HFFc6 (cell line): ENCODE results near the gene RAPGEF5. TPM values are rescaled to one million over a fixed set of nuclear protein-coding genes. Genes with fewer than 3 reads are reported as not detected.

ENCODE experiments used
- DNase-seq: peaks from one replicate; pipeline ENCODE4 v3.0.0-alpha.2; 2018
- H3K27ac Mint-ChIP-seq: 2 replicates; pipeline ENCODE4 v1.8.0; 2020; ENCODE audit warnings: mild to moderate bottlenecking, mixed read lengths
- H3K27me3 Mint-ChIP-seq: 2 replicates; pipeline ENCODE4 v1.8.0; 2021; ENCODE audit warnings: mild to moderate bottlenecking, moderate library complexity, mixed read lengths; ENCODE audit not compliant: insufficient read depth
- H3K36me3 Mint-ChIP-seq: 2 replicates; pipeline ENCODE4 v1.8.0; 2021; ENCODE audit warnings: low read depth, mixed read lengths
- H3K4me1 Mint-ChIP-seq: 2 replicates; pipeline ENCODE4 v1.8.0; 2020; ENCODE audit warnings: low read depth, mixed read lengths
- H3K4me3 Mint-ChIP-seq: 2 replicates; pipeline ENCODE4 v1.8.0; 2020; ENCODE audit warnings: mild to moderate bottlenecking, moderate library complexity, mixed read lengths
- H3K9me3 Mint-ChIP-seq: 2 replicates; pipeline ENCODE4 v1.8.0; 2020; ENCODE audit warnings: mild to moderate bottlenecking, mixed read lengths
- total RNA-seq, 6 experiments: library from RNA; stranded (reverse); fragmentation: NEBNext Ultra II Directional; extraction: Animal tissue kit (Norgen Biotek cat#: 25700); gene quantifications; 2 replicates in 1 of 6; 3 replicates in 5 of 6; pipeline ENCODE4 v1.2.3, GENCODE V29; 2021
- TF ChIP-seq, protein P1 (sequence below): fragments of 200-600 bp; sonication (generic); IDR thresholded peaks from 2 replicates; pipeline ENCODE4 v1.5.0; 2021; ENCODE audit warnings: antibody characterized with exemption, mild to moderate bottlenecking

Gene RAPGEF5
- total RNA-seq, 6 experiments from 2014 or later: 0.33 to 2.4 (median 1.3) TPM

DNA sequence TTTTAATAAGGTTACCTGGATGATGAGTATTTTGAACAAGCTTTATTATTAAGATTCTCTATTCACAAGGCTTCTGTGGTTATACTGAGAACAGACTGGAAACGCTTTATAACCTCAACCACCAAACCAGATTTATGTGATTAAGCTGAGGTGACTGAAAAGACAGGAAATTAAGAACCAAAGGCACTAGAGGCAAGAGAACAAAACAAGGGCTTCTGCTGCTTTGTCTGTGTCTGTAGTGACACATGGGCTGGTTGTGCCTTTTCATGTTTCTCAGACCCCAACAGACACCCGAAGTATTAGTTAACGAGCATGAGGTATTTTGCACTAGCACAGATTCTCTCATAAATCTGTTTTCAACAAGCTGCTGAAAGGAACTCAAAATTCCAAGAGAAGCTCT lies 64.4 kb downstream of the RAPGEF5 start:
- TF ChIP-seq, protein P1, sequence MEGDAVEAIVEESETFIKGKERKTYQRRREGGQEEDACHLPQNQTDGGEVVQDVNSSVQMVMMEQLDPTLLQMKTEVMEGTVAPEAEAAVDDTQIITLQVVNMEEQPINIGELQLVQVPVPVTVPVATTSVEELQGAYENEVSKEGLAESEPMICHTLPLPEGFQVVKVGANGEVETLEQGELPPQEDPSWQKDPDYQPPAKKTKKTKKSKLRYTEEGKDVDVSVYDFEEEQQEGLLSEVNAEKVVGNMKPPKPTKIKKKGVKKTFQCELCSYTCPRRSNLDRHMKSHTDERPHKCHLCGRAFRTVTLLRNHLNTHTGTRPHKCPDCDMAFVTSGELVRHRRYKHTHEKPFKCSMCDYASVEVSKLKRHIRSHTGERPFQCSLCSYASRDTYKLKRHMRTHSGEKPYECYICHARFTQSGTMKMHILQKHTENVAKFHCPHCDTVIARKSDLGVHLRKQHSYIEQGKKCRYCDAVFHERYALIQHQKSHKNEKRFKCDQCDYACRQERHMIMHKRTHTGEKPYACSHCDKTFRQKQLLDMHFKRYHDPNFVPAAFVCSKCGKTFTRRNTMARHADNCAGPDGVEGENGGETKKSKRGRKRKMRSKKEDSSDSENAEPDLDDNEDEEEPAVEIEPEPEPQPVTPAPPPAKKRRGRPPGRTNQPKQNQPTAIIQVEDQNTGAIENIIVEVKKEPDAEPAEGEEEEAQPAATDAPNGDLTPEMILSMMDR: no peak
- peaks cover 9% of the 10 kb centered on the region for H3K4me1 Mint-ChIP-seq
- peaks cover 4% of the 10 kb centered on the region; the same call in 1 of the 2 replicates for H3K36me3 Mint-ChIP-seq
- no peak overlapping the region for H3K27ac Mint-ChIP-seq
- DNase-seq: no peak
- no peaks in the 10 kb centered on the region for H3K9me3 Mint-ChIP-seq
- peaks cover 8% of the 10 kb centered on the region for H3K27me3 Mint-ChIP-seq
- H3K4me3 Mint-ChIP-seq: no peak overlapping the region

DNA sequence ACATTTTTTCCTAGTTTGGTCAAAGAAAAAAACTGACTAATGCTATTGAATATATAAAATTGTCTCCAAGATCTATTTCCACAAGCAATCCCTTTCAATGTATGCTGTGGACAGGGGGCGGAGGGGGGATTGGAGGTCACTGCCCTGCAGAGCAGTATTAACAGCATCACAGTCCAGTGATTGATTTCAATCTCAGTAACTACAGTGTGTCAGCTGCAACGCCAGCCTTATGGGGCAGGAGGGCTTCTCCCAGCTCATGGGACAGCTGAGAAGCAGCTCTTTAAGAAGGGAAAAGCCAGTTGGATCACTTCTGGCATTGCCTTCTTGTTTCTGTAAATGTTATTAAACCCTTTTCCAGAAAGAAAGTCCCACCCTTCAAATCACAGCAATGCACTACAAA lies 65.0 kb downstream of the RAPGEF5 start:
- TF ChIP-seq, protein P1: no peak
- DNase-seq: no peak
- H3K9me3 Mint-ChIP-seq: no peaks in the 10 kb centered on the region

DNA sequence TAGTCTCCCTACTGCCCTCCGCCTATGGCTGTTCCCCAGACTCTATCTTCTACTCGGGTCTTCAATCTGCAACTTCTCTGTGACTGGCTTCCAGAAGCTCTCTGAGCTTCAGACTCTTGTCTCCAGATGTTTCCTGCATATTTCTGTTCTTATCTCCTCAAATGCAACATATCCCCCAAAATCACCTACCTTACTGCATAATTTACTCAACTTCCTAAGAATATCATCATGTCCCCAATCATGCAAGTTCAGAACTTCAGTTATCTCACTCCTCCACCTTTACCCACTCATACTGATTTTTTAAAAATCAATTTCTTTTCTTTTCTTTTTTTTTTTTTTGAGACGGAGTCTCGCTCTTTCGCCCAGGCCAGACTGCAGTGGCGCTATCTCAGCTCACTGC lies 68.8 kb downstream of the RAPGEF5 start:
- peaks cover 5% of the 10 kb centered on the region; the same call in 1 of the 2 replicates for H3K27me3 Mint-ChIP-seq
- no peak overlapping the region for H3K4me3 Mint-ChIP-seq
- H3K9me3 Mint-ChIP-seq: no peaks in the 10 kb centered on the region

More for the DNA sequence above, 65.0 kb downstream of the RAPGEF5 start:
- no peak overlapping the region for H3K4me3 Mint-ChIP-seq
- peaks cover 9% of the 10 kb centered on the region for H3K4me1 Mint-ChIP-seq
- peaks cover 4% of the 10 kb centered on the region; the same call in 1 of the 2 replicates for H3K36me3 Mint-ChIP-seq
- peaks cover 8% of the 10 kb centered on the region for H3K27me3 Mint-ChIP-seq
- H3K27ac Mint-ChIP-seq: no peak overlapping the region

DNA sequence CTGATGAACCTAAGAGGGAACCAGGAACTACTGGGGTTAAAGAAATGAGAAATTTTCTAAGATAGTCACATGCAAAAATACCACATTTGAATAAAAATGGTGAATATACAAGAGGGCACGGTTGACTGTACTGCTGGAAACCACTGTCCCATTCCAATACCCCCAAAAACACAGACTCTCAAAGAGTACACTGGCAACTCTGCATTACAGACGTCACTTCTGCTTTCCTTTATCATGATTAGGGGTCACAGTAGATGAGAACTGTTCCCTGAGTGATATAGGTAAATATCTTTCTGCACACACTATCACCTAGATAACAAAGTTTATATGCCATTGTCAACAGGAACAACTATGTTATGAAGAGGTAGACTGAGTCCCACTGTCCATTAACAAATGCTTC lies 69.5 kb downstream of the RAPGEF5 start:
- Mint-ChIP-seq H3K27ac (no peak overlapping the region), H3K36me3 (peaks cover 4% of the 10 kb centered on the region; the same call in 1 of the 2 replicates), H3K4me3 (no peak overlapping the region), H3K9me3 (no peaks in the 10 kb centered on the region), H3K4me1 (no peaks in the 10 kb centered on the region), H3K27me3 (peaks cover 5% of the 10 kb centered on the region; the same call in 1 of the 2 replicates)
- TF ChIP-seq, protein P1: no peak
- no peak for DNase-seq

More for the DNA sequence above, 68.8 kb downstream of the RAPGEF5 start:
- TF ChIP-seq, protein P1: no peak
- Mint-ChIP-seq H3K27ac (no peak overlapping the region), H3K36me3 (peaks cover 4% of the 10 kb centered on the region; the same call in 1 of the 2 replicates), H3K4me1 (no peaks in the 10 kb centered on the region)
- no peak for DNase-seq

DNA sequence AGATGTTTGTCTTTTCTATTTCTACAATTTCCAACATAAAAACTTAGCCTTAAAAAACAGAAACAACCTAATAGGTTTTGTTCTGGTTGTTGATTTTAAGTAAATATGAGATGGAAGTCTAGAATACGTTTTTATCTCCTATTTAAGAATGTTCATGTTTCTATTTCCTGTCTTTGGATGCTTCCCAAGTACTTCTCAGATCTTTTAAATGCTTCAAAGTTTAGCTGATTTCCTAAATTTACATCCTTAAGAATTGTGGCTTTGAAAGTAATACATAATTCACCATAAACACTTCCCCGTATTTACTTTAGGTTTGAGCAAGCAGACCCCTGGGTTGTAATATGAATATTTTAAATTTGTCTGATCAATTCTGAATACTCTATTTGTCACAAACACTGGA lies 70.5 kb downstream of the RAPGEF5 start:
- Mint-ChIP-seq H3K27ac (no peak overlapping the region), H3K9me3 (no peaks in the 10 kb centered on the region), H3K27me3 (peaks cover 8% of the 10 kb centered on the region; the same call in 1 of the 2 replicates), H3K4me3 (no peak overlapping the region), H3K36me3 (peaks cover 4% of the 10 kb centered on the region; the same call in 1 of the 2 replicates), H3K4me1 (no peaks in the 10 kb centered on the region)
- TF ChIP-seq, protein P1: no peak
- DNase-seq: no peak
